ENCODE measurements around the gene SESN3. TPM values are rescaled to one million over a fixed set of nuclear protein-coding genes. Genes with fewer than 3 reads are reported as not detected.

The SESN3 gene
- total RNA-seq, 1 donor from 2014 or later, result 87.2 TPM

- ChIA-PET POLR2A (interaction anchor here (0.7 kb wide), 1 partner anchor 42 kb away, joined by 5 read pairs; no protein-coding TSS in a partner anchor), CTCF (interaction anchor here (6.2 kb wide), 1 partner anchor 66 kb away, joined by 90 read pairs; the partner anchor contains the start of gene SRSF8)
- no peaks in the 10 kb centered on the region for H3K9me3 Mint-ChIP-seq
- no peak overlapping the region for H3K27ac Mint-ChIP-seq
- H3K4me3 Mint-ChIP-seq, result no peak overlapping the region
- H3K4me1 Mint-ChIP-seq, result peaks cover 5% of the 10 kb centered on the region
- H3K27me3 Mint-ChIP-seq, result no peaks in the 10 kb centered on the region
- intact Hi-C loops (cut with micrococcal nuclease), result no loop called here
- DNase-seq (no peak), ATAC-seq (ENCODE audit: low read depth) (no peak)
- peaks cover 13% of the 10 kb centered on the region for H3K36me3 Mint-ChIP-seq (ENCODE audit: low read depth)
- TF ChIP-seq CTCF (IDR thresholded peaks at IDR 0.05), result no peak
Measured at GRCh38 chr11:95135880-95136279, 95.1 kb downstream of the SESN3 start.

GRCh38 chr11:95135155-95135554 is 95.8 kb downstream of the SESN3 start:
- peaks cover 5% of the 10 kb centered on the region for H3K4me1 Mint-ChIP-seq
- no peak for TF ChIP-seq CTCF (IDR thresholded peaks at IDR 0.05)
- intact Hi-C loops (cut with micrococcal nuclease), result no loop called here
- no peak for DNase-seq
- ChIA-PET POLR2A (no interaction called here), CTCF (no interaction called here)
- no peak for ATAC-seq (ENCODE audit: low read depth)
- no peaks in the 10 kb centered on the region for H3K9me3 Mint-ChIP-seq
- peaks cover 15% of the 10 kb centered on the region for H3K36me3 Mint-ChIP-seq (ENCODE audit: low read depth)
- H3K4me3 Mint-ChIP-seq, result no peak overlapping the region
- no peak overlapping the region for H3K27ac Mint-ChIP-seq
- no peaks in the 10 kb centered on the region for H3K27me3 Mint-ChIP-seq

GRCh38 chr11:95134491-95134890 is 96.5 kb downstream of the SESN3 start:
- CTCF ChIA-PET, result no interaction called here
- intact Hi-C loops (cut with micrococcal nuclease), result no loop called here
- TF ChIP-seq CTCF (IDR thresholded peaks at IDR 0.05), result no peak

GRCh38 chr11:95132956-95133355 is 98.0 kb downstream of the SESN3 start:
- no peaks in the 10 kb centered on the region for H3K9me3 Mint-ChIP-seq
- ATAC-seq (ENCODE audit: low read depth) (no peak), DNase-seq (no peak)
- intact Hi-C loops (cut with micrococcal nuclease), result no loop called here
- H3K4me1 Mint-ChIP-seq, result no peaks in the 10 kb centered on the region
- H3K27ac Mint-ChIP-seq, result no peak overlapping the region
- ChIA-PET CTCF (no interaction called here), POLR2A (no interaction called here)
- no peaks in the 10 kb centered on the region for H3K27me3 Mint-ChIP-seq
- TF ChIP-seq CTCF (IDR thresholded peaks at IDR 0.05), result no peak
- H3K36me3 Mint-ChIP-seq (ENCODE audit: low read depth), result peaks cover 36% of the 10 kb centered on the region
- no peak overlapping the region for H3K4me3 Mint-ChIP-seq

More at GRCh38 chr11:95134491-95134890, 96.5 kb downstream of the SESN3 start:
- Mint-ChIP-seq H3K4me3 (no peak overlapping the region), H3K36me3 (ENCODE audit: low read depth) (peaks cover 20% of the 10 kb centered on the region), H3K27me3 (no peaks in the 10 kb centered on the region), H3K4me1 (peaks cover 5% of the 10 kb centered on the region), H3K9me3 (no peaks in the 10 kb centered on the region), H3K27ac (no peak overlapping the region)
- POLR2A ChIA-PET, result no interaction called here
- ATAC-seq (ENCODE audit: low read depth) (no peak), DNase-seq (no peak)

GRCh38 chr11:95128602-95129001 is 102.4 kb downstream of the SESN3 start:
- no peak for TF ChIP-seq CTCF (IDR thresholded peaks at IDR 0.05)
- ChIA-PET CTCF (no interaction called here), POLR2A (no interaction called here)
- H3K9me3 Mint-ChIP-seq, result no peaks in the 10 kb centered on the region
- H3K36me3 Mint-ChIP-seq (ENCODE audit: low read depth), result peaks cover 44% of the 10 kb centered on the region
- ATAC-seq (ENCODE audit: low read depth) (no peak), DNase-seq (no peak)
- H3K27me3 Mint-ChIP-seq, result no peaks in the 10 kb centered on the region
- no peak overlapping the region for H3K27ac Mint-ChIP-seq
- peaks cover 3% of the 10 kb centered on the region for H3K4me1 Mint-ChIP-seq
- intact Hi-C loops (cut with micrococcal nuclease), result no loop called here
- H3K4me3 Mint-ChIP-seq, result no peak overlapping the region

All from activated B cell treated with CpG ODN at 0.5 μM for 24 hours (primary cell).